ENCODE data around the gene FGD4. TPM values are rescaled to one million over a fixed set of nuclear protein-coding genes. Genes with fewer than 3 reads are reported as not detected.

Gene FGD4
- total RNA-seq, 2 experiments from 2014 or later: 0.17 to 0.22 TPM

DNA sequence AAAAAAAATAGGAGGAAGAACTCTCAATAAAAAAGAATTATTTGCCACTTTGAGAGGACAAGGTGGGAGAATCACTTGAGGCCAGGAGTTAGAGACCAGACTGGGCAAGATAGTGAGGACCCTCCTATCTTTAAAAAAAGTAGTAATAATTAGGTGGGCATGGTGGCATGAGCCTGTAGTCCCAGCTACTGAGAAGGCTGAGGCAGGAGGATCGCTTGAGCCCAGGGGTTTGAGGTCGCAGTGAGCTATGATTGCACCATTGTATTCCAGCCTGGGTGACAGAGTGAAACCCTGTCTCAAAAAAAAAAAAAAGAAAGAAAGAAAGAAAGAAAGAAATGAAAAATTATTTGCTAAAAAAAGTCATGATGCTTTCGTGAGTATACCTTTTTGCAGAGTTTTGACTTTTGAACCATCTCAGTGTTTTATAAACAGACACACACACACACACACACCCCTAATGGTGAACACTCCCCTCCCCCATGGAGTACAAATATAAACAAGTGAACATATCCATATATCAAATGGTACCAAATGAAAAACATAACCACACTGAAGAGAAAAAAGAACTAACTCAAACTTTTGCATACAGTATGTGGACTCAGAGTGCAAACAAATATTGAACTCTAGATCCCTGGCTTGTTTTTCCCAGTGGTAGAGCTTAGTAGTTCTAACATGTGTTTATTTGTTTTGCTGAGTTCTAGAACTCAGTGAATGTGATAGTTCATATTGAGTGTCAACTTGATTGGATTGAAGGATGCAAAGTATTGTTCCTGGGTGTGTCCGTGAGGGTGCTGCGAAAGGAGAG, 252.0 kb downstream of the FGD4 start:
- POLR2A ChIA-PET: no interaction called here
- DNase-seq: no peak
- H3K36me3 Mint-ChIP-seq (ENCODE audit: low read depth): no peaks in the 10 kb centered on the region
- H3K4me1 Mint-ChIP-seq: peaks cover 3% of the 10 kb centered on the region
- CTCF ChIA-PET: no interaction called here
- H3K27me3 Mint-ChIP-seq: peaks cover 5% of the 10 kb centered on the region
- no peak overlapping the region for H3K4me3 Mint-ChIP-seq
- no peak overlapping the region for H3K27ac Mint-ChIP-seq
- no peaks in the 10 kb centered on the region for H3K9me3 Mint-ChIP-seq

DNA sequence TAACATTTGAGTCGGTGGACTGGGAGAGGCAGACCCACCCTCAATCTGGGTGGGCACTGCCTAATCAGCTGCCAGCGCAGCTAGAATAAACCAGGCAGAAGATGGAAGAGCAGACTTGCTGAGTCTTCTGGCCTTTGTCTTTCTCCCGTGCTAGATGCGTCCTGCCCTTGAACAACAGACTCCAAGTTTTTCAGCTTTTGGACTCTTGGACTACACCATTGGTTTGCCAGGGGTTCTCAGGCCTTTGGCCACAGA, 252.5 kb downstream of the FGD4 start:
- Mint-ChIP-seq H3K9me3 (no peaks in the 10 kb centered on the region), H3K4me1 (peaks cover 3% of the 10 kb centered on the region), H3K36me3 (ENCODE audit: low read depth) (no peaks in the 10 kb centered on the region), H3K4me3 (no peak overlapping the region), H3K27ac (no peak overlapping the region), H3K27me3 (peaks cover 5% of the 10 kb centered on the region)
- ChIA-PET POLR2A (no interaction called here), CTCF (no interaction called here)
- DNase-seq: no peak

DNA sequence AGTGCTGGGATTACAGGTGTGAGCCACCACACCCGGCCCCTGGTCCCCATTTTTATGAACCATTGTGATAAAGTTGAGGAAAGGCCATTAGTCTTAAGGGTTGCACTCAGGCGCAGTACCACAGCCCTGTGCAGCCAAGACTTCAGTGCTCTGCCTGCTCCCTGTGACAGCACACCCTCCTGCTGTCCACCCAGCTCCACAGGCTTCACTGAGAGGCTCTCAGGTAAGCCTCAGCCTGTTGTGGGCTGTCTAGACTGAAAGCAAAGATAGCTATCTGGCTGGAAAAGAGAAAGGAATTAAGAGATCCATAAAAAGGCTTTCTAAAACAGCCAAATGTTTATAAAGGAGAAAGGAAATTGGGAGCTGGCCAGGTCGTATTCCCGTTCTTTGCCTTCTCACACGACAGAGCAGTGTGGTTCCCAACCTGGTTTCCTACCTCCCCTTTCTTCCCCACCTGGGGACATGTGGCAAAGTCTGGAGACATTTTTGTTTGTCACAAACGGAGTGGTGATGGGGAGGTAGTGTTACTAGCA, 260.6 kb downstream of the FGD4 start:
- no peaks in the 10 kb centered on the region for H3K36me3 Mint-ChIP-seq (ENCODE audit: low read depth)
- ChIA-PET POLR2A (no interaction called here), CTCF (interaction anchor here (0.9 to 1.8 kb wide), 3 partner anchors 20 to 97 kb away, joined by 3 to 4 read pairs (median 3); no protein-coding TSS in a partner anchor)
- no peaks in the 10 kb centered on the region for H3K9me3 Mint-ChIP-seq
- H3K27me3 Mint-ChIP-seq: peaks cover 3% of the 10 kb centered on the region
- H3K4me3 Mint-ChIP-seq: no peak overlapping the region
- no peak overlapping the region for H3K27ac Mint-ChIP-seq
- H3K4me1 Mint-ChIP-seq: peaks cover 12% of the 10 kb centered on the region
- no peak for DNase-seq

DNA sequence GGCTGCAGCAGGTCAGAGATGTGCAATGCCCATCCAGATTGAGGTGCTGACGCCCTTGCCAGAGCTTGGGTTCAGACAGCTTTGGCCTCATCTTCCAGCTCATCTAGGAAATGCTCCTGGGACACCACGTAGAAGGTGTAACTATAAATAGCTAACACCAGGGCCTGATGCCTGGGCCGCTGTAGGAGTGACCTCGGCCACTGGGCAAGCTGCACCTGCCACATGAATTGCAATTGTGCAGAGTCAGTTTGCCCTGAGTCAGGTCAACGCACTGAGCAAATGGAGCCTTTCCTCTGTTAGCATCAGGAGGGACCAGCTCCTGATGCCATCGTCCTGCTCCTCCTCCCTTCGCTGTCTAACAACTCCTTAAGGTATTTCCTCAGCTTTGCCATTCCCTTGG, 262.3 kb downstream of the FGD4 start:
- Mint-ChIP-seq H3K4me1 (peaks cover 12% of the 10 kb centered on the region), H3K27me3 (no peaks in the 10 kb centered on the region), H3K27ac (no peak overlapping the region), H3K4me3 (no peak overlapping the region), H3K9me3 (no peaks in the 10 kb centered on the region), H3K36me3 (ENCODE audit: low read depth) (no peaks in the 10 kb centered on the region)
- DNase-seq: no peak
- POLR2A ChIA-PET: no interaction called here
- CTCF ChIA-PET: interaction anchor here (1.4 kb wide), 1 partner anchor 9 kb away, joined by 3 read pairs; no protein-coding TSS in a partner anchor

DNA sequence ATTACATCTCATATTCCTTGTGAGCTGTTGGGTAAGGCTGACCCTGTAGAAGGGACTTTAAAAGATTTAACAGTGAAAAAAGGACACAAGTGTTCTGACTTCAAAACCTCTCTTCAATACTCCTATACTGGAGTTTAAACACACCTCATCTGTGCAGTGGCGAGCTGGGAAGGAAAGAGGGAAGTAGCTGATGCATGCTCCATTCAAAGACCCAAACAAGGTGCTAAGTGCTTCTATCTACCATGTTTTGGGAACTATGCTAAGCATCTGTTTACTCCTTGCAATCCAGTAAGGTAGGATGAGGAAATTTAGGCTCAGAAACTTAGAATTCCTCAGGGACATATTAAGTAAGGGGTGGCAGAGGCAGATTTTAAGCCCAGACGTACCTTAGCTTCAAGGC, 263.3 kb downstream of the FGD4 start:
- no peaks in the 10 kb centered on the region for H3K36me3 Mint-ChIP-seq (ENCODE audit: low read depth)
- no peaks in the 10 kb centered on the region for H3K27me3 Mint-ChIP-seq
- no peak overlapping the region for H3K27ac Mint-ChIP-seq
- H3K9me3 Mint-ChIP-seq: no peaks in the 10 kb centered on the region
- no peak for DNase-seq
- ChIA-PET POLR2A (no interaction called here), CTCF (interaction anchor here (1.0 to 1.4 kb wide), 2 partner anchors 8 to 10 kb away, joined by 3 read pairs; no protein-coding TSS in a partner anchor)
- H3K4me3 Mint-ChIP-seq: no peak overlapping the region
- H3K4me1 Mint-ChIP-seq: peaks cover 11% of the 10 kb centered on the region

DNA sequence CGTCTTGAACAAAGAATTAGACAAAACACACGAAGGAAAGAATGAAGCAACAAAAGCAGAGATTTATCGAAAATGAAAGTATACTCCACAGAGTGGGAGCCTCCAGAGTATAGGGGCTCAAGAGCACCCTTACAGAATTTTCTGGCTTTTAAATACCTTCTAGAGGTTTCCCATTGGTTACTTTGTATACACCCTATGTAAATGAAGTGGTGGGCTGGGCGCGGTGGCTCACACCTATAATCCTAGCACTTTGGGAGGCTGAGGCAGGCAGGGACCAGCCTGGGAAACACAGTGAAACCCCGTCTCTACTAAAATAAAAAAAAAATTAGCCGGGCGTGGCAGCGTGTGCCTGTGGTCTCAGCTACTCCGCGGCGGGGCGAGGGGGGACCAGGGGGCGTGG, 266.7 kb downstream of the FGD4 start:
- POLR2A ChIA-PET: no interaction called here
- Mint-ChIP-seq H3K27ac (peak overlapping the region; percentile 68), H3K27me3 (peaks cover 2% of the 10 kb centered on the region), H3K9me3 (peaks cover 3% of the 10 kb centered on the region), H3K36me3 (ENCODE audit: low read depth) (no peaks in the 10 kb centered on the region), H3K4me3 (peak overlapping the region; percentile 61), H3K4me1 (peaks cover 1% of the 10 kb centered on the region)
- no peak for DNase-seq
- CTCF ChIA-PET: interaction anchor here (0.9 kb wide), 1 partner anchor 984 kb away, joined by 5 read pairs; no protein-coding TSS in a partner anchor

DNA sequence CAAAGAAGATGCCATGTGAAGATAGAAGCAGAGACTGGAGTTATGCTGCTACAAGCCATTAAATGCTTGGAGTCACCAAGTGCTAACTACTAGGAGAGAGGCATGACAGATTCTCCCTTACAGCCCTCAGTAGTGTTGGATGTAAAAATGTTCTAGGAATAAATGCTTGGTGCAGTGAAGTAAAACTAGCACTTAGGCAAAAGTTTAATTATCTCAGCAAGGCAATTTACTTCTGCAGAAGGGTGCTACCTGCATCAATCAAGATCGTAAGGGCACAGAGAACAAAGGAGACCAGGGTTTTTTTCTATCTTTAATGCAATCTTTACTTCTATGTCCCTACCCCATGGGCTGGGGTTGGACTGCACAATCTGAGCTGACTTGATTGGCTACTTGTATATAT, 270.2 kb downstream of the FGD4 start:
- POLR2A ChIA-PET: no interaction called here
- peaks cover 2% of the 10 kb centered on the region for H3K27me3 Mint-ChIP-seq
- peaks cover 1% of the 10 kb centered on the region for H3K4me1 Mint-ChIP-seq
- H3K4me3 Mint-ChIP-seq: no peak overlapping the region
- CTCF ChIA-PET: interaction anchor here (0.7 to 1.2 kb wide), 2 partner anchors 56 to 213 kb away, joined by 3 read pairs; no protein-coding TSS in a partner anchor
- H3K36me3 Mint-ChIP-seq (ENCODE audit: low read depth): no peaks in the 10 kb centered on the region
- peaks cover 3% of the 10 kb centered on the region for H3K9me3 Mint-ChIP-seq
- no peak for DNase-seq
- no peak overlapping the region for H3K27ac Mint-ChIP-seq

DNA sequence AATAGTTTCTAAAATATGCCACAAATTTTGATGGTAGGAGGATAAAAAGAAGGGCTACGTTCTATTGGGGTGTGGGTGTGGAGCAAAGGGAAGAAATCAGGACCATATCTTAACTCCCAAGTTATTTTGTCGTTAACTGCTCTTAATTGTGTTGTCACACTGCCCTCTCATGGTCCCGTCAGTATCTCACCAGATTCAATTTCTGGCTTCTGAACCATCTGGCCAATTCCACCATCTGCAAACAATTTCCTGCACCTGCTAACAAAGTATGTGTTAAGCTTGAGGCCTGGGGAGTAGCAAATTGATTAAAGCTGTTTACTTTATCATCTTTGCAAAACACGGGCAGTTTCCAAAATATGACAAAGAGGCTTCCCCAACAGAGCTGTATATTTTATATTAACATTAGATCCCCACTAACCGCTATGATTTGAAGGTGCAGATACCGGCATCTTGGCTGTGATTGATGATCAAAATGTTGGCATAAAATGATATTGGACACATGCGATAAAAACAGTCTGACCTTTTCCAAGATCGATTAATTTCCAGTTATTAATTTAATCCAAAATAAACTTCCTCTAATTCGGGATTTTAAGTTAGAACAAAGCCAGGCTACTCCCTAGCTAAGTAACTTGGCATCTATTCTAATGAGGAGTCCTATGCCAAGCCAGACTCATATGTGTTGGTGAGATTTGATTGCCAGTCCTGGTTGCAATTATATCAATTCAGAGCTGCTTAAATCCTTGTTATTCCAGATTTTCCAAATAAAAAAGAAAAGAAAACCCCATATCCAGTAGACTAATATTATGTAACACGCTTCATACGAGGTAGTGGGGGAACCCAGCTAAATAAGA, 272.8 kb downstream of the FGD4 start:
- no peaks in the 10 kb centered on the region for H3K4me1 Mint-ChIP-seq
- peak; percentile 49 for DNase-seq
- H3K4me3 Mint-ChIP-seq: no peak overlapping the region
- CTCF ChIA-PET: interaction anchor here (0.6 to 1.0 kb wide), 5 partner anchors 9 to 1260 kb away, joined by 3 to 4 read pairs (median 3); partner anchors contain the start of gene YARS2
- H3K9me3 Mint-ChIP-seq: peaks cover 3% of the 10 kb centered on the region
- POLR2A ChIA-PET: no interaction called here
- no peaks in the 10 kb centered on the region for H3K36me3 Mint-ChIP-seq (ENCODE audit: low read depth)
- peaks cover 2% of the 10 kb centered on the region for H3K27me3 Mint-ChIP-seq
- no peak overlapping the region for H3K27ac Mint-ChIP-seq

DNA sequence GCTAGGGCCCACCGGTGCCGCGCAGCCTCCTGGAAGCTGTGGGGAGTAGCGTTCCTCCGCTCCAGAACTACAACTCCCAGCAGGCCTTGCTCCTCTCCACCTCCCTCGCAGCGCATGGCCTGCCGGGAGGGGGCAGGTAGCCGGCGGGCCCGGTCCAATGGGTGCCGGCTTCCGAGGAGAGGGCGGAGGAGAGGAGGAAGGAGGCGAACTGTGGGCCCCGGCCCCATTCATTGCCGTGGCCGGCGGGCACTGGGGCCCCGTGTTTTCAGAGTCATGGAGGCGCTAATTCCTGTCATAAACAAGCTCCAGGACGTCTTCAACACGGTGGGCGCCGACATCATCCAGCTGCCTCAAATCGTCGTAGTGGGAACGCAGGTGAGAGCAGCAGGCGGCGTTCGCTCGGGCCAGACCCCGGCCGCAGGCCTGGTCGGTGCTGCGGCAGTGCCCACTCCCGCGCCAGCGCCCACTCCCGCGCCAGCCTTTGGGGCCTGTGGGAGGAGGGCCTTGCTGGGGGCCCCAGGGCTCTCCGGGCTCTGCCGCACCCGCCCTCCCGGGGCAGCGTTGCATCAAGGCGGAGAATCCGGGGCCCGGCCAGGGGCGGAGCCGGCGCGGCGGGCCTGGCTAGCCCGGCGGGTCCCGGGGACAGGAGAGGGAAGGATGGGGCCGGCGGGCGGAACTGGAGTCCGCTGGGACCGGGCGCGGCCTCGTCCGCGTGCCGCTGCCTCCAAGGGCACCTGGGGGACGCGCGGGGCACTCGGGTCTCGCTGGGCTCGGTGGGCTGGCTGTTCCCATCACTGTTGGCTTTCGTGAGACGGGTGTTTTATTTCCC, 279.9 kb downstream of the FGD4 start, which contains the start of gene DNM1L:
Gene DNM1L (plus strand): TSS at position 211 of the 829 bp plus-strand sequence. CDS start 63 bp downstream, at position 274.
- peak within 1 kb of the TSS; percentile 91 for H3K27ac Mint-ChIP-seq
- no peaks in the 10 kb centered on the region for H3K27me3 Mint-ChIP-seq
- no peaks in the 10 kb centered on the region for H3K9me3 Mint-ChIP-seq
- ChIA-PET POLR2A (no interaction called here), CTCF (interaction anchor here (0.6 to 2.3 kb wide), 4 partner anchors 10 to 76 kb away, joined by 3 to 5 read pairs (median 3); partner anchors contain the start of gene YARS2)
- peak within 1 kb of the TSS; percentile 93 for H3K4me3 Mint-ChIP-seq
- H3K36me3 Mint-ChIP-seq (ENCODE audit: low read depth): peaks cover 4% of the 10 kb centered on the region
- H3K4me1 Mint-ChIP-seq: peaks cover 26% of the 10 kb centered on the region
- DNase-seq: peak; percentile 94

DNA sequence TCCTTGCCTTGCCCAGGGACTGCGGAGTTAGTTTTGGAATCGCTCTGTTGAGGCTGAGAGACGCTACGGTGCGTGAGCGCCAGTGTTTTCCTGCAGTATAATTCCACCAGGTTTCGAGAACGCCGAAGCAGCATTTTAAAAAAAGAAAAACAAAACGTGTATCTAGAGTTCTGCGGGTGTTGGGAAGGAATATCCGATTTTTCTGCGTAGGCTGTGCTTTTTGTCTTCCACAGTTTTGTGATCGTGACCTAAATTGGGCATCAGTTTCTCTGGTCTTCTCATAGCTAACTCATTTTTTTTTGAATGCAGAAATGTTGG, 280.5 kb downstream of the FGD4 start:
- ChIA-PET CTCF (no interaction called here), POLR2A (no interaction called here)
- no peak for DNase-seq
- Mint-ChIP-seq H3K9me3 (no peaks in the 10 kb centered on the region), H3K27ac (peak overlapping the region; percentile 91), H3K4me3 (peak overlapping the region; percentile 93), H3K4me1 (peaks cover 26% of the 10 kb centered on the region), H3K27me3 (no peaks in the 10 kb centered on the region), H3K36me3 (ENCODE audit: low read depth) (peaks cover 4% of the 10 kb centered on the region)

DNA sequence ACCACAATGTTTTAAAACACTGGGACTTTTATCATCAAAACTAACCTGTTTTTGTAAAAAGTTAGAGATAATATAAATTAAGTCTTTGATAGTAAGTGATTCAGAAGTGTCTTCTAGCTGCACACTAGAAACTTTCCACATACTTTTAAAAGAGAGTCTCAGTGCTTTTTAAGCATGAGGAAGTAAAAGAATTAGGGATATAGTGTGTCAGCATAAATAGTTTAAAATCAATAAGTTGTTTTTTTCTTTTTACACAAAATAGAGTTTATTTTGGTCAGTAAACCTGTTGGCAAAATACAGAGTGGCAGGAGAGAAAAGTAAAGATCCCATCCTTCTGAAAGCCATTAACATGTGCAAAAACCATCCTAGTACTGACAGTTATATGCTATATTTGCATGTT, 281.4 kb downstream of the FGD4 start:
- POLR2A ChIA-PET: no interaction called here
- H3K4me3 Mint-ChIP-seq: peak overlapping the region; percentile 93

DNA sequence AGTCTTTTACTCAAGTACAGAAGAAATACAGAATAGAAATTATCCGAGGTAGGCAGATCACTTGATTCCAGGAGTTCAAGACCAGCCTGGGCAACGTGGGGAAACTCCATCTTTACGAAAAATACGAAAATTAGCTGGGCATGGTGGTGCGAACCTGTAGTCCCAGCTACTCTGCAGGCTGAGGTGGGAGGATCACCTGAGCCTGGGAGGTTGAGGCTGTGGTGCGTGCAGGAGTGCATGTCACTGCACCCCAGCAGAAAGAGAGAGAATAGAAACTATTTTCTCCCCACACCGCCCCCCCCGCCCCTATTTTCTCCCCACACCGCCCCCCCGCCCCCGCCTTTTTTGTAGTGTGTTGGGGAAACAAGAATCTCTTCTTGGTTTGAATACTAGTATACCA, 281.9 kb downstream of the FGD4 start:
- Mint-ChIP-seq H3K9me3 (no peaks in the 10 kb centered on the region), H3K27ac (no peak overlapping the region), H3K4me3 (no peak overlapping the region), H3K27me3 (no peaks in the 10 kb centered on the region), H3K4me1 (peaks cover 27% of the 10 kb centered on the region), H3K36me3 (ENCODE audit: low read depth) (peaks cover 9% of the 10 kb centered on the region)
- DNase-seq: no peak
- CTCF ChIA-PET: interaction anchor here (0.6 kb wide), 1 partner anchor 392 kb away, joined by 4 read pairs; no protein-coding TSS in a partner anchor
- POLR2A ChIA-PET: no interaction called here

More for the DNA sequence above, 281.4 kb downstream of the FGD4 start:
- DNase-seq: no peak
- peaks cover 26% of the 10 kb centered on the region for H3K4me1 Mint-ChIP-seq
- H3K27me3 Mint-ChIP-seq: no peaks in the 10 kb centered on the region
- no peak overlapping the region for H3K27ac Mint-ChIP-seq
- CTCF ChIA-PET: no interaction called here
- peaks cover 8% of the 10 kb centered on the region for H3K36me3 Mint-ChIP-seq (ENCODE audit: low read depth)
- H3K9me3 Mint-ChIP-seq: no peaks in the 10 kb centered on the region
